Measurements from ENCODE around the gene EPHB6.

Gene EPHB6

DNA sequence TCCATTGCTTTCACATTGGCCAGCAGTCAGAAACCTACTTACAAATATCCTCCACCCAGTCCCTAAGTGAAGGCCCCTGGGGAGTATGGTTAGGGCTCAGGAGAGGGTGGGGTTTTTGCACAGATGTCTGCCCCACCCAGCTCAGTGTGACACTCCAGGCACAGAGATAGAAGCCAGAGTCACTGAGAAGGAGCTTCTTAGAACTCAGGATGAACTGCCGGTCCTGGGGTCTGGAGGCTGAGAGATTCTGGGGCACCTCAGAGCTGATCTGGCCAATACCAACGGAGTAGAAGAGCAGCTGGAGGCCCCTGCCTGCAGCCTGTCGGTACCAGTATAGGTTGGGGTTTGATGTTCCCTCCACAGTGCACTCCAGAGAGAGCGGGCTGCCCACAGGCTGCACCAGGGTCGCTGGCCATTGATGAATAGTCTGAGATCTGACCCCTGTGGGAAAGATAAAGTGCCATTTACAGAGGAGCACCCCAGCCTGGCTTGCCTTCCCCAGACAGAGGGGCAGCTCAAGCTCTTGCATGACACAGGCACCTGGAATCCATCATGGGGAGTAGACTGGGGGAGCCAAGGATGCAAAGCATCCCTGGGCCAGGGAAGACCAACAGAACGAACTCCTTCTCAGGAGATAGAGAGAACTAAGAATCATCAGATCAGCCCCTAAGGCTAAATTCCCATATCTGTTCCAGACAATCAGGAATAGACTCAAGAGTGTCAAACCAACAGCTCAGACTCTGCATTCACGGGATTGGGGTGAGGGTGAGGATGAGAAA lies 42.2 kb upstream of the EPHB6 start:
- no peaks in the 10 kb centered on the region for H3K9me3 ChIP-seq (ENCODE audit: control insufficient read depth in 1 of 2, low read length in 2 of 2)
- no peak overlapping the region for H3K27ac ChIP-seq (ENCODE audit: low read depth, low read length)
- no peaks in the 10 kb centered on the region for H3K36me3 ChIP-seq (ENCODE audit: control insufficient read depth in 1 of 2, insufficient read depth in 2 of 2, low read length in 2 of 2)
- H3K4me1 ChIP-seq (ENCODE audit: control insufficient read depth in 1 of 2, insufficient read depth in 2 of 2, low read length in 2 of 2) = no peaks in the 10 kb centered on the region
- H3K9ac ChIP-seq (ENCODE audit: low read depth in 1 of 2, low read length in 2 of 2) = no peak overlapping the region
- H3K4me3 ChIP-seq (ENCODE audit: low read depth in 1 of 2, low read length in 2 of 2) = no peak overlapping the region
- peaks cover 6 to 16% of the 10 kb centered on the region in 2 donors for H3K27me3 ChIP-seq (ENCODE audit: control insufficient read depth in 1 of 2, insufficient read depth in 2 of 2, low read length in 2 of 2)

DNA sequence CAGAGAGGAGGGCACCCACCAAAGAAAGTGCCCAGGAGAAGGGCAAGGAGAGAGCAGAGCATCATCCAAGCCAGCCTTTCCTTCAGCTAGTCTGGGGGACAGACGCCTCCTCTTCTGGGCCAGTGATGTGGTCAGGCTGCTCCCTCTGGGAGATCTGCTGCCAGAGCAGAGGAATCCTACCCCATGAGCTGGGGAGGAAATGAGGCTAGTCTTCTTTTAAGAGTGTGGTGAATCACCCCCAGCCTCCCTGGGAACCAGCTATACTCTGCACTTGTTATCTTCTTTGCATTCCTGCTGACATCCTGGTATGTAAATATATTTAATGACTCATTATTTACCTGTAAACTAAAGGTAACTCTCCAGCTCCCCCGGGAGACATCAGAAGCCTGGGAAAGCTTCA lies 41.6 kb upstream of the EPHB6 start:
- no peak overlapping the region for H3K27ac ChIP-seq (ENCODE audit: low read depth, low read length)
- H3K27me3 ChIP-seq (ENCODE audit: control insufficient read depth in 1 of 2, insufficient read depth in 2 of 2, low read length in 2 of 2) = peaks cover 6 to 22% of the 10 kb centered on the region in 2 donors
- H3K36me3 ChIP-seq (ENCODE audit: control insufficient read depth in 1 of 2, insufficient read depth in 2 of 2, low read length in 2 of 2) = no peaks in the 10 kb centered on the region
- H3K4me3 ChIP-seq (ENCODE audit: low read depth in 1 of 2, low read length in 2 of 2) = no peak overlapping the region
- no peaks in the 10 kb centered on the region for H3K9me3 ChIP-seq (ENCODE audit: control insufficient read depth in 1 of 2, low read length in 2 of 2)
- no peaks in the 10 kb centered on the region for H3K4me1 ChIP-seq (ENCODE audit: control insufficient read depth in 1 of 2, insufficient read depth in 2 of 2, low read length in 2 of 2)
- no peak overlapping the region for H3K9ac ChIP-seq (ENCODE audit: low read depth in 1 of 2, low read length in 2 of 2)

DNA sequence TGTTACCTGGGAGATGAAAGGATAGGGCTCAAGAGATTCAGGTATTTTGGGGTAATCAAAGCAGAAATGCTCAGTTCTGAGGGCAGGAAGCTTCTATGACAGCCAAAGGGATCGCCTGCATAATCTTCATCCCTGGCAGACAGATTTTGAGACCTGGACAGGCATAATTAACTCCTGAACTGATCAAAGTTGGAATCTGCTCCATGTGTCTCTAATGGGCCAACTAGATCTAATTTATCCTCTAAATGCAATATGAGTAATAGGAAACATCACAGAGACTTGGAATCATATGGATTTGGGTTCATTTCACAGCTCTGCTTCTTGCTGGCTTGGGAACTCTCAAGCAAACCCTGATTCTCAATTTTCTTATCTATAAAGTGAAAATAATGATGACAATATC lies 41.2 kb upstream of the EPHB6 start:
- H3K4me3 ChIP-seq (ENCODE audit: low read depth in 1 of 2, low read length in 2 of 2) = no peak overlapping the region
- no peaks in the 10 kb centered on the region for H3K4me1 ChIP-seq (ENCODE audit: control insufficient read depth in 1 of 2, insufficient read depth in 2 of 2, low read length in 2 of 2)
- H3K9me3 ChIP-seq (ENCODE audit: control insufficient read depth in 1 of 2, low read length in 2 of 2) = no peaks in the 10 kb centered on the region
- no peaks in the 10 kb centered on the region for H3K36me3 ChIP-seq (ENCODE audit: control insufficient read depth in 1 of 2, insufficient read depth in 2 of 2, low read length in 2 of 2)
- H3K27ac ChIP-seq (ENCODE audit: low read depth, low read length) = no peak overlapping the region
- H3K27me3 ChIP-seq (ENCODE audit: control insufficient read depth in 1 of 2, insufficient read depth in 2 of 2, low read length in 2 of 2) = peaks cover 6 to 23% of the 10 kb centered on the region in 2 donors
- H3K9ac ChIP-seq (ENCODE audit: low read depth in 1 of 2, low read length in 2 of 2) = no peak overlapping the region

GRCh38 chr7:142814451-142814850 lies 40.4 kb upstream of the EPHB6 start:
- H3K4me1 ChIP-seq (ENCODE audit: control insufficient read depth in 1 of 2, insufficient read depth in 2 of 2, low read length in 2 of 2) = no peaks in the 10 kb centered on the region
- no peak overlapping the region for H3K27ac ChIP-seq (ENCODE audit: low read depth, low read length)
- H3K4me3 ChIP-seq (ENCODE audit: low read depth in 1 of 2, low read length in 2 of 2) = no peak overlapping the region
- no peaks in the 10 kb centered on the region for H3K9me3 ChIP-seq (ENCODE audit: control insufficient read depth in 1 of 2, low read length in 2 of 2)
- H3K36me3 ChIP-seq (ENCODE audit: control insufficient read depth in 1 of 2, insufficient read depth in 2 of 2, low read length in 2 of 2) = no peaks in the 10 kb centered on the region
- no peak overlapping the region for H3K9ac ChIP-seq (ENCODE audit: low read depth in 1 of 2, low read length in 2 of 2)
- H3K27me3 ChIP-seq (ENCODE audit: control insufficient read depth in 1 of 2, insufficient read depth in 2 of 2, low read length in 2 of 2) = peaks cover 6 to 23% of the 10 kb centered on the region in 2 donors

- Histone ChIP-seq H3K9ac (ENCODE audit: low read depth in 1 of 2, low read length in 2 of 2) (no peak overlapping the region), H3K9me3 (ENCODE audit: control insufficient read depth in 1 of 2, low read length in 2 of 2) (no peaks in the 10 kb centered on the region), H3K4me1 (ENCODE audit: control insufficient read depth in 1 of 2, insufficient read depth in 2 of 2, low read length in 2 of 2) (no peaks in the 10 kb centered on the region), H3K27ac (ENCODE audit: low read depth, low read length) (no peak overlapping the region), H3K27me3 (ENCODE audit: control insufficient read depth in 1 of 2, insufficient read depth in 2 of 2, low read length in 2 of 2) (peaks cover 6 to 23% of the 10 kb centered on the region in 2 donors), H3K4me3 (ENCODE audit: low read depth in 1 of 2, low read length in 2 of 2) (no peak overlapping the region), H3K36me3 (ENCODE audit: control insufficient read depth in 1 of 2, insufficient read depth in 2 of 2, low read length in 2 of 2) (no peaks in the 10 kb centered on the region)
These were observed 39.7 kb upstream of the EPHB6 start for GRCh38 chr7:142815134-142815533.

- Histone ChIP-seq H3K27me3 (ENCODE audit: control insufficient read depth in 1 of 2, insufficient read depth in 2 of 2, low read length in 2 of 2) (peaks cover 6 to 26% of the 10 kb centered on the region in 2 donors), H3K9ac (ENCODE audit: low read depth in 1 of 2, low read length in 2 of 2) (no peak overlapping the region), H3K36me3 (ENCODE audit: control insufficient read depth in 1 of 2, insufficient read depth in 2 of 2, low read length in 2 of 2) (no peaks in the 10 kb centered on the region), H3K9me3 (ENCODE audit: control insufficient read depth in 1 of 2, low read length in 2 of 2) (no peaks in the 10 kb centered on the region), H3K4me3 (ENCODE audit: low read depth in 1 of 2, low read length in 2 of 2) (no peak overlapping the region), H3K4me1 (ENCODE audit: control insufficient read depth in 1 of 2, insufficient read depth in 2 of 2, low read length in 2 of 2) (no peaks in the 10 kb centered on the region), H3K27ac (ENCODE audit: low read depth, low read length) (no peak overlapping the region)
These were observed 37.4 kb upstream of the EPHB6 start for GRCh38 chr7:142817506-142817905.

GRCh38 chr7:142819530-142819929 lies 35.3 kb upstream of the EPHB6 start:
- H3K27ac ChIP-seq (ENCODE audit: low read depth, low read length) = no peak overlapping the region
- no peaks in the 10 kb centered on the region for H3K9me3 ChIP-seq (ENCODE audit: control insufficient read depth in 1 of 2, low read length in 2 of 2)
- H3K27me3 ChIP-seq (ENCODE audit: control insufficient read depth in 1 of 2, insufficient read depth in 2 of 2, low read length in 2 of 2) = peaks cover 0 to 15% of the 10 kb centered on the region in 2 donors

DNA sequence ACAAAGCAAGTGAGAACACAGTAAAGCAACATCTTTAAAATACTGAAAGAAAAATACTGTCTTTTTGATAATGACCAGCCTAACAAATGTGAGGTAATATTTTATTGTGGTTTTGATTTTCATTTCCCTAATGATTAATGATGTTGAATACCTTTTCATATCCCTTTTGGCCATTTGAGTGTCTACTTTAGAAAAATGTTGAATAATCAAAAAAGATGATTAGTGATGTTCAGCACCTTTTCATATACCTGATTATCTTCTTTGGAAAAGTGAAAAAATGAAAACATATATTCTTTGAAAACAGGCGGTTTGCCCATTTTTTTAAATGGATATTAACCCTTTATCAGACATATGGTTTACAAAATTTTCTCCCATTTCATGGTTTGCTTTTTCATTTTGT lies 32.2 kb upstream of the EPHB6 start:
- no peak overlapping the region for H3K9ac ChIP-seq (ENCODE audit: low read depth in 1 of 2, low read length in 2 of 2)
- no peaks in the 10 kb centered on the region for H3K36me3 ChIP-seq (ENCODE audit: control insufficient read depth in 1 of 2, insufficient read depth in 2 of 2, low read length in 2 of 2)
- no peak overlapping the region for H3K27ac ChIP-seq (ENCODE audit: low read depth, low read length)
- H3K4me1 ChIP-seq (ENCODE audit: control insufficient read depth in 1 of 2, insufficient read depth in 2 of 2, low read length in 2 of 2) = no peaks in the 10 kb centered on the region
- H3K27me3 ChIP-seq (ENCODE audit: control insufficient read depth in 1 of 2, insufficient read depth in 2 of 2, low read length in 2 of 2) = peaks cover 0 to 9% of the 10 kb centered on the region in 2 donors
- H3K9me3 ChIP-seq (ENCODE audit: control insufficient read depth in 1 of 2, low read length in 2 of 2) = no peaks in the 10 kb centered on the region
- H3K4me3 ChIP-seq (ENCODE audit: low read depth in 1 of 2, low read length in 2 of 2) = no peak overlapping the region

More at GRCh38 chr7:142819530-142819929, 35.3 kb upstream of the EPHB6 start:
- H3K9ac ChIP-seq (ENCODE audit: low read depth in 1 of 2, low read length in 2 of 2) = no peak overlapping the region
- H3K36me3 ChIP-seq (ENCODE audit: control insufficient read depth in 1 of 2, insufficient read depth in 2 of 2, low read length in 2 of 2) = no peaks in the 10 kb centered on the region
- no peaks in the 10 kb centered on the region for H3K4me1 ChIP-seq (ENCODE audit: control insufficient read depth in 1 of 2, insufficient read depth in 2 of 2, low read length in 2 of 2)
- H3K4me3 ChIP-seq (ENCODE audit: low read depth in 1 of 2, low read length in 2 of 2) = no peak overlapping the region

DNA sequence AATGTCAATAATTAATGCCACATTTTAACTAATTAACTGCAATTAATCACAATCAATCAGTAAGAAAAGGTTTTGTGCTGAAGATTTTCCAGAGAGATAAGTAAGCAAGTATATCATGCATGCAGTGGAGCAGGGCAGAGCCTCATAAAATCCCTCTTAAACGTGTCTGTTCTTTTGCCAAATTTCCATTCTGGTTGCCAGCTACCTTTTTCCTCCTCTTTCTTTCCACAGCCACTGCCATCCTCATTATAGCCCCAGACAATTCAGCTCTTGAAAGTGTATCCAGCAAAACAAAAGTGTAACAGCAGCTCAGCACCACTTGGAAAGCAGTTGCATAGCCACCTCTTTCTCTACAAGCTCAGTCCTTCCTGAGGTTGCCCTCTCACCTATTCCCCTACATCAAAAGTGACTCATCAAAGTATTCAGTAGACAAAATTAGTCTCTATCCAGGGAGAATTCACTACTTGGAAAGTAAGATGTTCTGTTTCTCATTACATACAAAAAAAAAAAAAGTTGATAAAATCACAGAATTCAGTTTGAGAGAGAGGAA lies 26.9 kb upstream of the EPHB6 start:
- Histone ChIP-seq H3K27ac (ENCODE audit: low read depth, low read length) (no peak overlapping the region), H3K9ac (ENCODE audit: low read depth in 1 of 2, low read length in 2 of 2) (no peak overlapping the region), H3K9me3 (ENCODE audit: control insufficient read depth in 1 of 2, low read length in 2 of 2) (no peaks in the 10 kb centered on the region), H3K4me1 (ENCODE audit: control insufficient read depth in 1 of 2, insufficient read depth in 2 of 2, low read length in 2 of 2) (no peaks in the 10 kb centered on the region), H3K36me3 (ENCODE audit: control insufficient read depth in 1 of 2, insufficient read depth in 2 of 2, low read length in 2 of 2) (no peaks in the 10 kb centered on the region), H3K4me3 (ENCODE audit: low read depth in 1 of 2, low read length in 2 of 2) (no peak overlapping the region), H3K27me3 (ENCODE audit: control insufficient read depth in 1 of 2, insufficient read depth in 2 of 2, low read length in 2 of 2) (peaks cover 0 to 2% of the 10 kb centered on the region in 2 donors)

GRCh38 chr7:142832417-142832816 lies 22.5 kb upstream of the EPHB6 start:
- Histone ChIP-seq H3K27me3 (ENCODE audit: control insufficient read depth in 1 of 2, insufficient read depth in 2 of 2, low read length in 2 of 2) (peaks cover 0 to 2% of the 10 kb centered on the region in 2 donors), H3K27ac (ENCODE audit: low read depth, low read length) (no peak overlapping the region), H3K9ac (ENCODE audit: low read depth in 1 of 2, low read length in 2 of 2) (no peak overlapping the region), H3K9me3 (ENCODE audit: control insufficient read depth in 1 of 2, low read length in 2 of 2) (no peaks in the 10 kb centered on the region), H3K4me3 (ENCODE audit: low read depth in 1 of 2, low read length in 2 of 2) (no peak overlapping the region), H3K36me3 (ENCODE audit: control insufficient read depth in 1 of 2, insufficient read depth in 2 of 2, low read length in 2 of 2) (no peaks in the 10 kb centered on the region), H3K4me1 (ENCODE audit: control insufficient read depth in 1 of 2, insufficient read depth in 2 of 2, low read length in 2 of 2) (no peaks in the 10 kb centered on the region)

Measured in duodenal mucosa (tissue), 2 donors.